ENCODE measurements around the gene AGMO. TPM values are rescaled to one million over a fixed set of nuclear protein-coding genes. Genes with fewer than 3 reads are reported as not detected.

The AGMO gene
- polyA plus RNA-seq, 2 of the 4 experiments (the other 2 are of a cell fraction) = 2.6 to 7.9 TPM

DNA sequence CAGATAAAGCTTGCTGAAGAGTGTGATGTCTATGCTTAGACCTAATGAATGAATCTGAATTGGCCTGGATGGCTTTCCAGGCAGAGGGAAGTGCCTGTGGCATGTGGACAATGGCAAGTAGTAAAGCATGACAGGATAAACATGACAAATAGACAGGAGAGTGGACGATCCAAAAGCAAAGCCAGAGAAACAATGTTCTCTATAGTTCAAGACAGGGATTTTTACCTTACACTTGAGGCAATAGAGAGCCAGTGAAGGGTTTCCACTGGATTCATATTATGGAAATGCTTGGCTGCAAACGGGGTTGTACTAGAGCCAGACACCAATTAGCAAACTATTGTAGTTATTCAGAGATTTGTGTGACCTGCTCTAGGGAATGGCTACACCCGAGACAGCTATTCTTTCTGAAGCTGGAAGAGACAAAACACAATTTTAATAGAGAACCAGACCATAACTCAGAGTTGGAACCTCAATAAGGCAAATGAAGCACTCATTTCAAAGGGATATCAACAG is 2.3 kb downstream of the AGMO start:
- CTCF ChIA-PET = no interaction called here
- ATAC-seq = peak in 1 of 2 experiments; percentile 15; a peak in 4 of 6 replicates
- DNase-seq (ENCODE audit: low read depth in 1 of 2, low spot score in 1 of 2) = no peak
- TF ChIP-seq PHF8 (IDR thresholded peaks at IDR 0.05; ENCODE audit: borderline replicate concordance, low read depth) (no peak), FOSL2 (IDR thresholded peaks at IDR 0.05) (no peak), FOSL2 (CRISPR knock-in tag; IDR thresholded peaks at IDR 0.05) (no peak), CBX2 (IDR thresholded peaks at IDR 0.05; ENCODE audit: borderline replicate concordance, low read depth) (no peak), MYC (IDR thresholded peaks at IDR 0.05; ENCODE audit: borderline replicate concordance, low read length) (no peak), ZSCAN20 (CRISPR knock-in tag; IDR thresholded peaks at IDR 0.05) (no peak), ESRRA (IDR thresholded peaks at IDR 0.05; ENCODE audit: borderline replicate concordance, low read length) (no peak), HOXA7 (CRISPR knock-in tag; IDR thresholded peaks at IDR 0.05) (no peak), SMC3 (IDR thresholded peaks at IDR 0.05) (no peak), PBX3 (IDR thresholded peaks at IDR 0.05) (no peak), EP300 (IDR thresholded peaks at IDR 0.05) (no peak), FOXS1 (CRISPR knock-in tag; IDR thresholded peaks at IDR 0.05) (no peak), MAFK (IDR thresholded peaks at IDR 0.05; ENCODE audit: partially characterized antibody) (no peak), JUN (IDR thresholded peaks at IDR 0.05) (no peak), KDM5A (IDR thresholded peaks at IDR 0.05) (no peak), GATA3 (IDR thresholded peaks at IDR 0.05; ENCODE audit: borderline replicate concordance) (no peak), EHF (CRISPR knock-in tag; IDR thresholded peaks at IDR 0.05) (no peak), NR3C1 (IDR thresholded peaks at IDR 0.05) (no peak), NPAS2 (CRISPR knock-in tag; IDR thresholded peaks at IDR 0.05; ENCODE audit: borderline replicate concordance) (no peak)
- TF ChIP-seq, protein P1, sequence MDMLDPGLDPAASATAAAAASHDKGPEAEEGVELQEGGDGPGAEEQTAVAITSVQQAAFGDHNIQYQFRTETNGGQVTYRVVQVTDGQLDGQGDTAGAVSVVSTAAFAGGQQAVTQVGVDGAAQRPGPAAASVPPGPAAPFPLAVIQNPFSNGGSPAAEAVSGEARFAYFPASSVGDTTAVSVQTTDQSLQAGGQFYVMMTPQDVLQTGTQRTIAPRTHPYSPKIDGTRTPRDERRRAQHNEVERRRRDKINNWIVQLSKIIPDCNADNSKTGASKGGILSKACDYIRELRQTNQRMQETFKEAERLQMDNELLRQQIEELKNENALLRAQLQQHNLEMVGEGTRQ (IDR thresholded peaks at IDR 0.05) = no peak
- Histone ChIP-seq H3K4me1 (peaks cover 32% of the 10 kb centered on the region), H3K27ac (peak overlapping the region; percentile 52 to 80; a peak in 5 of 6 replicates), H3K9me3 (no peaks in the 10 kb centered on the region), H3K4me2 (peak overlapping the region; percentile 86), H3K4me3 (no peak overlapping the region)
- POLR2A ChIA-PET = no interaction called here
- no peak for FAIRE-seq
- WGBS (ENCODE audit: missing lambda C conversion rate) = 44% methylated on average over 3 of the region's 3 CpGs

DNA sequence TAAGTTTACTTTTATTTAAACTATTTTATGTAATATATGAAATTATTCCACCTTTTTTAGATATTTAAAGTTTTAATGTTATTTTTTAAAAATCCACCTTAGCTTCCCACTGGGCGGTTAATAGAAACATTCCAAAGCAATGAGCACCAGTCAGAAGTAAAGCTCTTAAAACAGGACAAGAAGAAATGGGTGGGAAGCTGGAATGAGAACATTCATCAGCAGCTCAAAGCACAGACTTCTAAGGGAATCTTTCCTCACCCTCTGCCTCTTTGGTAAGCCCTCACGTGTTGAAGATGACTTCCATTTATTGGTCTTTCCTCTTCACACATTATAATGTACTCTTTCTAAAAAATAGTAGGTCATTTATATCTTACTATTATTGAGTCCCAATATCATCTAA is 3.1 kb downstream of the AGMO start:
- ATAC-seq (no peak), DNase-seq (ENCODE audit: low read depth in 1 of 2, low spot score in 1 of 2) (no peak), FAIRE-seq (no peak)
- ChIA-PET POLR2A (no interaction called here), CTCF (no interaction called here)
- 52% methylated on average over 2 of the region's 2 CpGs for WGBS (ENCODE audit: missing lambda C conversion rate)
- peak overlapping the region; percentile 86 for H3K4me2 ChIP-seq
- H3K9me3 ChIP-seq = no peaks in the 10 kb centered on the region
- peak overlapping the region; percentile 52 to 80; a peak in 5 of 6 replicates for H3K27ac ChIP-seq
- peaks cover 36% of the 10 kb centered on the region for H3K4me1 ChIP-seq
- H3K4me3 ChIP-seq = no peak overlapping the region
- TF ChIP-seq CHD2 (IDR thresholded peaks at IDR 0.05; ENCODE audit: low read length, partially characterized antibody) (no peak), KDM5A (IDR thresholded peaks at IDR 0.05) (no peak), FOSL2 (IDR thresholded peaks at IDR 0.05) (no peak), FOSL2 (CRISPR knock-in tag; IDR thresholded peaks at IDR 0.05) (no peak), E2F6 (IDR thresholded peaks at IDR 0.05; ENCODE audit: borderline replicate concordance, low read depth) (no peak), SMC3 (IDR thresholded peaks at IDR 0.05) (no peak), HEYL (CRISPR knock-in tag; IDR thresholded peaks at IDR 0.05) (no peak), NR3C1 (IDR thresholded peaks at IDR 0.05) (no peak), JUNB (IDR thresholded peaks at IDR 0.05) (no peak), HOXA7 (CRISPR knock-in tag; IDR thresholded peaks at IDR 0.05) (no peak), ZC3H11A (IDR thresholded peaks at IDR 0.05) (no peak), ESRRA (IDR thresholded peaks at IDR 0.05; ENCODE audit: borderline replicate concordance, low read length) (no peak), MAZ (IDR thresholded peaks at IDR 0.05; ENCODE audit: borderline replicate concordance, low read depth, low read length) (no peak), TP53 (CRISPR knock-in tag; IDR thresholded peaks at IDR 0.05) (no peak), FOSB (CRISPR knock-in tag; IDR thresholded peaks at IDR 0.05) (no peak)
- TF ChIP-seq, protein P2, sequence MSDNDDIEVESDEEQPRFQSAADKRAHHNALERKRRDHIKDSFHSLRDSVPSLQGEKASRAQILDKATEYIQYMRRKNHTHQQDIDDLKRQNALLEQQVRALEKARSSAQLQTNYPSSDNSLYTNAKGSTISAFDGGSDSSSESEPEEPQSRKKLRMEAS (IDR thresholded peaks at IDR 0.05) = no peak
